ENCODE results near the gene INSYN2B.

DNA sequence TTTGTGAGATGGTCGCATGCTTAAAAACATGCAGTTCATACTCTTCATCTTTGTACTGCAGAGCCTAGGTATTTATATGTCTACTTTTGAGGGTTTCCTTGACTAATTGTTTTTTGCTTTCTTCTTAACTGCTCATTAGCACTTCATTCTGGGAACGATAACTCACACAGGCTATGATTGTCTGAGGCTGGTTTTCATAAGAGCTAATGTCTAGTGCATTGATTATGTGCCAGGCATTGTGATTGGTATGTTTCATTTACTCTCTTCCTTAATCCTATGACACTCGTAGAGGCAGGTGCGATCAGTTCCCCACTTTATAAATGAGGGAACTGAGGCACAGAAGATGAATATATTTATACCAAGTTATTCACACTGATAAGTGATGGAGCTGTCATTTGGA, 93.6 kb downstream of the INSYN2B start:
- TF ChIP-seq POLR2A (IDR thresholded peaks at IDR 0.05) = no peak
- no peak for TF ChIP-seq CTCF (IDR thresholded peaks at IDR 0.05)

Measured in adrenal gland (tissue), 5 donors.